Superior temporal gyrus (tissue), 1 donor: ENCODE measurements around the gene TMEM37.

Experiments used
- DNase-seq: peaks from one replicate; pipeline ENCODE4 v3.0.0-alpha.2; 2016; ENCODE audit errors: extremely low spot score

The TMEM37 gene

GRCh38 chr2:119478188-119478977 lies 46.7 kb downstream of the TMEM37 start:
- DNase-seq, result no peak

- no peak for DNase-seq
Measured at GRCh38 chr2:119478978-119479295, 47.3 kb downstream of the TMEM37 start.

DNA sequence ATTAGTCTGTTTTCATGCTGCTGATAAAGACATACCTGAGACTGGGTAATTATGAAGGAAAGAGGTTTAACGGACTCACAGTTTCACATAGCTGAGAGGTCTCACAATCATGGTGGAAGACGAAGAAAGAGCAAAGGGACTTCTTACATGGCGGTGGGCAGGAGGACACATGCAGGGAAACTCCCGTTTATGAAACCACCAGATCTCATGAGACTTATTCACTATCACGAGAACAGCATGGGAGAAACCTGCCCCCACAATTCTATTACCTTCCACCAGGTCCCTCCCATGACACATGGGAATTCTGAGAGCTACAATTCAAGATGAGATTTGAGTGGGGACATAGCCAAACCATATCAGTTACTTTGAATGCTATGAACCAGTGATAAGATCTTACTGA lies 48.5 kb downstream of the TMEM37 start:
- no peak for DNase-seq

DNA sequence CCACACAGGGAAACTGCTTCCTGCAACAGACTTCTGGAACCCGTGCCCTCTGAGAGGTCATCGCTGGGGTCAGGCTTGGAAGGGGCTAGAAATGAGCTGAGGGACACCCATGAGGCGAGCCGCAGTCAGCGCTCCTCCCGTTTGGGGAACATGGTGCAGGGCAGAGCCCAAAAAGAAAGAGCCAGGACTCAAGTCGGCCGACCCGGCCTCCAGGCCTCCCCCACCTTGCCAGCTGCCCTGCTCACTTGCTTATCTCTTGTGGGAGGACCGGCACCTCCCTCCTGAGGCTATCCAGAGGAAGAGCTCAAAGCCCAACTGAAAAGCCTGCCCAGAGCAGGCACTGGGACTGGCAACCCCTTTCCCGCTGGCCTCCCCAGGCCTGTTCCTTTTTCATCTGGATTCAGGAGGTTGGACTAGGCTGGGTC lies 49.1 kb downstream of the TMEM37 start:
- no peak for DNase-seq

DNA sequence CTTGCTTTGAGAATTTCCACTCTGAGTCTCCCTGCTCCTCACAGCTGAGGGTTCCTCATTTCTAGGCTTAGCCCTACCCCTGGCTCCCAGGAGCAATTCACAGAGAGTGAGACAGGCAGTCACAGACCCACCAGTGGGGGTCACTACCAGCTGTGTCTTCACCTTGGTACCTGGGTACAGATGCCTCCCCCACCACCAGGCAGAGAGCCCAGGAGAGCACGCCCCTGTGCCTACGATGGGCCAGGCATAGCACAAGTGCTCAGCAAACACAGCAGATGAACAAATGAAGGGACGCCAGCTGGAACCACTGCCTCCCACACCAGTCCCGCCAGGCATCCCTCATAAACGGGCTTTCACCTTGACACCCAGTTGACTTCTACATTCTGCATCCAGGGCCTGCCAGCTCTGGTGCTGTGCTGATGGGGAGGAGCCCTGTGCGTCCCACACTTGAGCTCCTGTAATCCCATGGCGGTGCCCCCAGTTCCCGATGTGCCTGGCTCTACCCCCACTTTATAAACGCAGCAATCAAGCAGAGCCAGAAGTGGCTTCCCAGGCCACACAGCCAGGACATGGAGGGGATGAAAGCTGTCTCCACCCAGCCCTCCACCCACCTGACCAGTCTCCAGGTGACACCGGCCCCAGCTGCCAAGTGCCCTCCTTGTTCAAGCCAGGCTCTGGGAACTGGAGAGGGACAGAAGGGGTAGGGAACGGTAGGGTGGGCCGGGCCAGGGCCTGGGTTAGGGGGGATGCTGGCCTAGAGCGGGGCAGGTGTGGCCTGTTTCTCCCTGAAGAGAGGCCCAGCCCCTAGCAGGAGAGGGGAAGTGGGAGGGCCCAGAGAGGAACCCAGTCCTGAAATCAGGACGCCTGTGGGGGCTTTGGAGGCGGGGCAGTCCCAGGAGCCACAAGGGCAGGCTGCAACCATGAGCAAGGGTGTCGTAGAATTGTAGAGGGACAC lies 50.1 kb downstream of the TMEM37 start:
- no peak for DNase-seq

GRCh38 chr2:119482481-119483394 lies 51.1 kb downstream of the TMEM37 start:
- DNase-seq, result no peak

DNA sequence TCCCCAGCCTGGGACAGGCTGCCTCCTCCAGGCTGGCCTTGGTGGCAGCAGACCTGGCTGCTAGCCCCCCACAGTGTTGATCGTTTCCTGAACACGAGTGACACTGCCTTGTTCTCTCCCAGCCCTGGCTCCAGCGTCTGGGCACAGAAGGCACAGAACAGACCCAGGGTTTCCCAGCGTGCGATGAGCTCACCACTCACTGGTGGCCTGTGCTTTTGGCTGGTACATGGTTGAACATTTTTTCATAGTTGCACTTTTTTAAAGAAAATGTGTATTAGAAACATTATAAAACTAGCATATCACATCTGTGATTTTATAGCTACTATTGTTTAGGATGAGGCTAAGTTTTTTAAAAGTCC lies 51.7 kb downstream of the TMEM37 start:
- DNase-seq, result no peak

- no peak for DNase-seq
Measured at GRCh38 chr2:119483896-119484718, 52.5 kb downstream of the TMEM37 start.

GRCh38 chr2:119484834-119485233 lies 53.2 kb downstream of the TMEM37 start:
- DNase-seq, result no peak

- no peak for DNase-seq
Measured at GRCh38 chr2:119485336-119486110, 53.9 kb downstream of the TMEM37 start.

- no peak for DNase-seq
Measured at GRCh38 chr2:119486196-119486827, 54.7 kb downstream of the TMEM37 start.

DNA sequence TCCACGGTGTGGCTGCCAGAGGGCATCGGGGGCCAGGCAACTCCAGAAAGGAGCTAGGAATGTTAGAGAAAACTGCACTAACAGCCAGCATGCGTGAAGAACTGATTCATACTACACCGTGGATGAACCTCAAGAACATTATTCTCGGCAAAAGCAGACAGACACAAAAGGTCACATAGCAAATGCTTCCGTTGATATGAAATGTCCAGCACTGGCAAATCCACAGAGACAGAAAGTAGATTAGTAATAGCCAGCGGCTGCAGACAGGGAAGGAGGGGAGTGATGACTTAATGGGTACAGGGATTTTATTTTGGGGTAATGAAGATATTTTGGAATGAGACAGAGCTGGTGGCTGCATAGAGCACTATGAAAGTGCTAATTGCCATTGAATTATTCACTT lies 55.2 kb downstream of the TMEM37 start:
- DNase-seq, result no peak

- DNase-seq, result no peak
Measured at GRCh38 chr2:119487434-119488244, 56.0 kb downstream of the TMEM37 start.
